Erythroblast (primary cell): ENCODE data around the gene CALY.

Experiments used
- GATA1 ChIP-seq: IDR thresholded peaks from 2 replicates; pipeline ENCODE4 v1.6.1; 2011; ENCODE audit warnings: low read depth, mild to moderate bottlenecking, control low read depth, low read length, moderate library complexity
- POLR2A ChIP-seq: IDR thresholded peaks from 2 replicates; pipeline ENCODE4 v1.6.1; 2011; ENCODE audit warnings: mild to moderate bottlenecking, low read length

DNA sequence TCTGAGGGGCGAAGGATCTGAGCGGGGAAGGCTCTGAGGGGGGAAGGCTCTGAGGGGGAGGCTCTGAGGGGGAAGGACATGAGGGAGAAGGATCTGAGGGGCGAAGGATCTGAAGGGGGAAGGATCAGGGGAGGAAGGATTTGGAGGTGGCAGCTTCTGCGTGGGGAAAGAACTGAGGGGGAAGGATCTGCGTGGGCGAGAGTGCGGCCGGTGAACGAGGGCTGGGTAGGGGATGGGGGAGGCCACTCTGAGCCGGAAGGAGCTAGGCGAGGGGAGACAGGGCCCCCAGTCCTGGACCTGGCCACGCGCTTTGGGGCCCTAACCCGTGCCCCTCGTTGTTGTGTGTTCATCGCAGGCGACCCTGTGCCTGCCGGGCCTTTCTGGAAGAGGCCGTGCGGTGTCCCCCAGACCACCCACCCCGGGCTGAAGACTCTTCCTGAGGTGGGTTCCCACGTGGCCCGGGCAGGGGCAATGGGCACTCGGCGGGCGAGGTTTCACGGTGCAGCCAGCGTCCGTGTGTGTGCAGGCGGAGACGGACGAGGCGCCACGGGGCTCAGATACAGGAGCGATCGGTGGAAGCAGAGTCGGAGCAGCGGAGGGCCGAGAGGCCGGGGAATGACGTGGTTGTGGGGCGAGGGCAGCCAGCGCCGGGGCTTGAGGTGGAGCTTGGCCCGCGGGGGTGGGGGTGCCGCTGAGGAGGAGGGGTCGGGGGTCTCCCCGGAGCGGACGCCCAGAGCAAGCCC, 2.0 kb downstream of the CALY start:
- no peak for TF ChIP-seq POLR2A
- no peak for TF ChIP-seq GATA1
